ENCODE data around the gene PDE4D. TPM values are rescaled to one million over a fixed set of nuclear protein-coding genes. Genes with fewer than 3 reads are reported as not detected.

PDE4D gene
- total RNA-seq, 1 donor from 2014 or later = 47.7 TPM

GRCh38 chr5:59157068-59157467 is 736.5 kb downstream of the PDE4D start:
- intact Hi-C loops (cut with micrococcal nuclease) = no loop called here
- Mint-ChIP-seq H3K9me3 (no peaks in the 10 kb centered on the region), H3K27ac (no peak overlapping the region), H3K27me3 (no peaks in the 10 kb centered on the region), H3K4me1 (peaks cover 11% of the 10 kb centered on the region), H3K36me3 (ENCODE audit: low read depth) (no peaks in the 10 kb centered on the region), H3K4me3 (no peak overlapping the region)
- peak; percentile 28 for DNase-seq

DNA sequence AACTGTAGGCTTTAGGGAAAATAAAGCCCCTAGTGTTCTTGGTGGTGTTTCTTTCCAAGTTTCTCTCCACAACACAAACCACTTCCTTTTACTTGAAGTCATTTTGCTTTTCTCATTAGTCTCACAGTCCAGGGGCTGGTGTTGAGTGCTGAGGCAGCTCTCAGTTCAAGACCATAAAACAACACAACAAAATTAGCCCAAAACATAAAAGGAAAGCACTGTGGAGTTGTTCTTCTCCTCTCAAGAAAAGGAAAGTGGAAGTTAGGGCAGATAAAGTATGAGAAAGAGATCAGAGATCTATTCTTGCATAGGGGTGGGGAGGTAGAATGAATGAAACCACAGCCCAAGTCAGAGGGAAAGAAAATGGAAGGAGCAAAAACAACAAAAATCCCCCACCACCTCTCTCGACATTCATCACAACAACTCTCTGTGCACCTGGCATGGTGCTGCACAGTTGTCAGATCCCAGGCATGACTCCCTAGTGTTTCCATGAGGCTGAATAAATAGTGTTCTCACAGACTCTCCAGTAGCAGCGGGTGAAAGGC is 740.8 kb downstream of the PDE4D start:
- H3K4me3 Mint-ChIP-seq = no peak overlapping the region
- H3K4me1 Mint-ChIP-seq = peaks cover 3% of the 10 kb centered on the region

DNA sequence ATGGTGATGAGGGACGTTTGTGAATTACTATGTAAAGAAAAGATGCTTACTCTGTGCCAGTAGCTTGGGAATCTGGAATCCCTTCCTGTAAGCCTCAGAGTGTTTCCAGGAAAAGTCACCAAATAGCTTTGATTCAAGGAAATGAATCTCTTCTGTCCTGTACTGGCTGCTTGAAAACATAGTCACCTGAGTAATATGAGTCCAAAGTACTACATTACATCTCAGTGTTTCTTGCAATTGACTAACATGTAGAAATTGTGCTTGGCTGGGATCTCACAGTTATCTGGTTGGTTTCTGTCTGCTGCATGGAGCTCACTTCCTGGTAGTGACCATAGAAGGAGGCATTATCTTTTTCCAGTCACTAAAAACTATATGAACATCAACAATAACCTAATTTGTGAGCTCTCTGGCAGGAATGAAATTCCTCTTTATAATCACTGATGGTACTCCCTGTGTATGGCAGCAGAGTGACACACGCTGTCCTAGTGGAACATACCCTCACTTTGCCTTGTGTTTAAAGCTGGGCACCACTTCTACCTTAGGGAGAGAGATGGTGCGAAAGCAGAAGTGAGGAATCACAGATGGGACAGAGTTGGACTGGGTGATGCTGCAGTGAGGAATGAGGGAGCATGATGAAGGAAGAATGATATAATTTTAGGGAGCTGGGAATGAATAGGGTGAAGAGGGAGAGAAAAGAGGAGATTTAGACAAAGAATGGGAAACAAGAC is 742.2 kb downstream of the PDE4D start:
- intact Hi-C loops (cut with micrococcal nuclease) = no loop called here

More for the DNA sequence above, 740.8 kb downstream of the PDE4D start:
- peak; percentile 76 for DNase-seq
- intact Hi-C loops (cut with micrococcal nuclease) = loop anchor here (1.0 kb wide), 2 partner anchors 25 to 53 kb away; no protein-coding TSS in a partner anchor
- H3K27me3 Mint-ChIP-seq = no peaks in the 10 kb centered on the region
- H3K27ac Mint-ChIP-seq = no peak overlapping the region
- no peaks in the 10 kb centered on the region for H3K9me3 Mint-ChIP-seq
- peaks cover 4% of the 10 kb centered on the region for H3K36me3 Mint-ChIP-seq (ENCODE audit: low read depth)

DNA sequence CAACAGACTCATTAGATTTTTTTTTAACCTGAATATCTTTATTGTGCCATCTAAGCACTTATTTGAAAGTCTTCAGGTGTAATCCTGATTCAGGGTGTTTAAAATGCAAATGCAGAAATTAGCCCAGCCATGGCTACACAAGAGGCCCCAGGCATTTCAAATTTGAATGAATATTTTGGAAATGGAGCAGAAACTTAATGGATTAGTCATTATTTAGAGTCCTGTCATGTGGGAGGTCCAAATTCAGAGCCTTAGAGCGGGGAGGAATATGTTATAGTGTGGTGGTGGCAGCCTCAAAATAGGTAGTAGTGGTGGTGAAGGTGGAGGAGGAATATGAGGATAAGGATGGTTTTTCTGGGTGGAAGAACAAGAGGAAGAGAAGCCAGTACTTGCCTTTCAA is 743.7 kb downstream of the PDE4D start:
- intact Hi-C loops (cut with micrococcal nuclease) = no loop called here
- peaks cover 4% of the 10 kb centered on the region for H3K36me3 Mint-ChIP-seq (ENCODE audit: low read depth)
- peak; percentile 45 for DNase-seq
- no peak overlapping the region for H3K27ac Mint-ChIP-seq
- H3K27me3 Mint-ChIP-seq = no peaks in the 10 kb centered on the region
- no peaks in the 10 kb centered on the region for H3K9me3 Mint-ChIP-seq
- H3K4me3 Mint-ChIP-seq = no peak overlapping the region
- H3K4me1 Mint-ChIP-seq = peaks cover 6% of the 10 kb centered on the region

More for the DNA sequence above, 742.2 kb downstream of the PDE4D start:
- peak overlapping the region; percentile 68 for H3K27ac Mint-ChIP-seq
- peaks cover 4% of the 10 kb centered on the region for H3K36me3 Mint-ChIP-seq (ENCODE audit: low read depth)
- H3K9me3 Mint-ChIP-seq = no peaks in the 10 kb centered on the region
- peak overlapping the region; percentile 38 for H3K4me3 Mint-ChIP-seq
- DNase-seq = peak; percentile 59
- peaks cover 6% of the 10 kb centered on the region for H3K4me1 Mint-ChIP-seq
- H3K27me3 Mint-ChIP-seq = no peaks in the 10 kb centered on the region

DNA sequence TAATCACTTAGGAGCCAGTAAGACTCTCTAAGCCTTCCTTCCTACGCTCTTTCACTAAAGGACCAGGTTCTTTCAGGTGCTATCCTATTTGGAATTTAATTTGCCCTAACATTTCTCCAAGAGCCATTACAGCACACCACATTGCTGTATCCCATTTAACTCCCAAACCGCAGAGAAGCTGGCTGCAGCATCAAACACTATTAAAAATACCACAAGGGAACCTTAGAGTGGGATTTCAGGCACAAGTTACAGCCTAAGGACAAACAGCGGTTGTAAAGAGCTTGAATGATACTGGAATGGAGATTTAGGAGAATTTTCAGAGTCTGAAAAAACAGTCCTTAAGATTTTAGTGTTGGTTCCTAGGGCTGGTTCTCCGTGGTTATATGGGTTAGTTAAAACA is 744.3 kb downstream of the PDE4D start:
- intact Hi-C loops (cut with micrococcal nuclease) = no loop called here
- DNase-seq = peak; percentile 33
- H3K9me3 Mint-ChIP-seq = no peaks in the 10 kb centered on the region
- H3K27ac Mint-ChIP-seq = no peak overlapping the region
- H3K27me3 Mint-ChIP-seq = no peaks in the 10 kb centered on the region
- peaks cover 6% of the 10 kb centered on the region for H3K4me1 Mint-ChIP-seq
- H3K4me3 Mint-ChIP-seq = no peak overlapping the region
- H3K36me3 Mint-ChIP-seq (ENCODE audit: low read depth) = peaks cover 4% of the 10 kb centered on the region

DNA sequence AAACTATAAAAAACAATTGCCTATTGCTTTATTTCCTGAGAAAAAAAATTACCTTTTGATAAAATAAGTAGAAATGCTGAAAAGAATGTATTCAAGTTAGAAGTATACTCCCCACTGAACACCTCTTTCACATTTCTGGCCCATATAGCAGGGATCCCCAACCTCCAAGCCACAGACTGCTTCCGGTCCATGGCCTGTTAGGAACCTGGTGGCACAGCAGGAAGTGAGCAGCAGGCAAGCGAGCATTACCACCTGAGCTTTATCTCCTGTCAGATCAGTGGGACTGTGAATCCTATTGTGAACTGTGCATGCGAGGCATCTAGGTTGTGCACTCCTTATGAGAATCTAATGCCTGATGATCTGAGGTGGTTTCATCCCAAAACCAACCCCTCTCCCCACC is 746.8 kb downstream of the PDE4D start:
- intact Hi-C loops (cut with micrococcal nuclease) = no loop called here
- Mint-ChIP-seq H3K4me1 (peaks cover 6% of the 10 kb centered on the region), H3K9me3 (no peaks in the 10 kb centered on the region), H3K27me3 (no peaks in the 10 kb centered on the region), H3K4me3 (no peak overlapping the region), H3K27ac (no peak overlapping the region), H3K36me3 (ENCODE audit: low read depth) (peaks cover 4% of the 10 kb centered on the region)
- peak; percentile 66 for DNase-seq

DNA sequence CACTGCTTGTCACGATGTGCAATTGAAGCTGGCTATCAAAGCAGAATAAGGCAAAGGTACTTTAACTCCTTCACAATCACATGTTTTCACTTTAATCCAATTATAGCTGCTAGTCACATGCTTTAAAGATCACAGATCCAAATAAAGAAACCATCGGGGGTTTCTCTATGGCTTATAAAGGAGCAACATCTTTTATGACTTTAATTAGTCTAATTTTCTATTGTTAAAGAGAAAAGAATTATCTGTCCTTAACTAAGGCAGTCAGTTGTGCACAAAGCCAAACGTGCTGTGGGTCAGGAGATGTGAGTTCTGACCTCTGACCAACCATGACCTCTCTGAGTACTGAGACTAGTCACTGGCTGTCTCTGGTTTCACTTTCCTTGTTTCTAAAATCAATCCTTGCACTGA is 749.6 kb downstream of the PDE4D start:
- Mint-ChIP-seq H3K4me3 (no peak overlapping the region), H3K9me3 (no peaks in the 10 kb centered on the region), H3K27me3 (no peaks in the 10 kb centered on the region), H3K27ac (no peak overlapping the region), H3K36me3 (ENCODE audit: low read depth) (peaks cover 3% of the 10 kb centered on the region), H3K4me1 (peaks cover 7% of the 10 kb centered on the region)
- intact Hi-C loops (cut with micrococcal nuclease) = no loop called here
- DNase-seq = peak; percentile 55

- no peak overlapping the region for H3K4me3 Mint-ChIP-seq
- no peaks in the 10 kb centered on the region for H3K27me3 Mint-ChIP-seq
- intact Hi-C loops (cut with micrococcal nuclease) = no loop called here
- H3K4me1 Mint-ChIP-seq = peaks cover 10% of the 10 kb centered on the region
- no peak for DNase-seq
- H3K9me3 Mint-ChIP-seq = no peaks in the 10 kb centered on the region
- H3K27ac Mint-ChIP-seq = no peak overlapping the region
- peaks cover 6% of the 10 kb centered on the region for H3K36me3 Mint-ChIP-seq (ENCODE audit: low read depth)
Measured at GRCh38 chr5:59142927-59143326, 750.6 kb downstream of the PDE4D start.

DNA sequence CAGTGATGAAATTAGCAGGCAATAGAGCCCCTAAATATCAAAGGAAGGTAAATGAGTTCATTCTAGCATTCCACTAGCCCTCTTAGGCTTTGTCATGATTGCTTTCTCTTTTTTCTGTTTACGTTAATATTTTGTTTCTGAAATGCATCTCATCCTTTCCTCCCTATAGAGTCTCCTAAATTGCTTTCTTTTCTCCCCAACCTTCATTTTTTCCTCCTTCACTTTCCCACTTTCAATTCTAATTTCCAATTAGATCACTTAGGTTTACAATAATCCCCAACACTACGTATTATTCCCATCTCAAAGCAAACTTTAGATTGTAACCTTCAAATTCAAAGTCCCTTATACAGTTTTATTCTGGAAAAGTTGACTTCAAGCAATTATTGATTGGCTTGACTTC is 751.4 kb downstream of the PDE4D start:
- no peaks in the 10 kb centered on the region for H3K27me3 Mint-ChIP-seq
- H3K4me3 Mint-ChIP-seq = no peak overlapping the region
- DNase-seq = no peak
- intact Hi-C loops (cut with micrococcal nuclease) = no loop called here
- H3K9me3 Mint-ChIP-seq = no peaks in the 10 kb centered on the region
- no peak overlapping the region for H3K27ac Mint-ChIP-seq
- H3K36me3 Mint-ChIP-seq (ENCODE audit: low read depth) = peaks cover 6% of the 10 kb centered on the region
- peaks cover 10% of the 10 kb centered on the region for H3K4me1 Mint-ChIP-seq

DNA sequence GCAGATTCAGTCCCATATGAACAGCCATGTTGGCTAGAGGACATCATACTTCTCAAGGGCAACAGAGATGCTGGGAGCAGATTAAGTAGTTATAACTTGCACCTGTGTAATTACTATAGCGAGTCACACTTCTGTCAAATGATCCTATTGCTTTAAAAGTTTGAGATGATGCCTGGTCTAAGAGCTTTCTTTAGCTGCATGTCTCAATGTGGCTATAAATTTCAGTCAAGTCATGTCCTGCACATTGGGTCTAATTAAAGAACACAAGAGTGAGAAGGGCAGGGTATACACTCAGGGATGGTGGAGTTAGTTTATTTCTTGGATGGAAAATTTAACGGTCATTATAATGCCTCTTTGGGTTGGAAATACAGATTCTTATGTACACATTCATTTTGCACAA is 753.4 kb downstream of the PDE4D start:
- intact Hi-C loops (cut with micrococcal nuclease) = no loop called here
- no peak overlapping the region for H3K27ac Mint-ChIP-seq
- H3K9me3 Mint-ChIP-seq = no peaks in the 10 kb centered on the region
- no peak for DNase-seq
- H3K36me3 Mint-ChIP-seq (ENCODE audit: low read depth) = peaks cover 6% of the 10 kb centered on the region
- no peaks in the 10 kb centered on the region for H3K27me3 Mint-ChIP-seq
- peaks cover 7% of the 10 kb centered on the region for H3K4me1 Mint-ChIP-seq
- H3K4me3 Mint-ChIP-seq = no peak overlapping the region

DNA sequence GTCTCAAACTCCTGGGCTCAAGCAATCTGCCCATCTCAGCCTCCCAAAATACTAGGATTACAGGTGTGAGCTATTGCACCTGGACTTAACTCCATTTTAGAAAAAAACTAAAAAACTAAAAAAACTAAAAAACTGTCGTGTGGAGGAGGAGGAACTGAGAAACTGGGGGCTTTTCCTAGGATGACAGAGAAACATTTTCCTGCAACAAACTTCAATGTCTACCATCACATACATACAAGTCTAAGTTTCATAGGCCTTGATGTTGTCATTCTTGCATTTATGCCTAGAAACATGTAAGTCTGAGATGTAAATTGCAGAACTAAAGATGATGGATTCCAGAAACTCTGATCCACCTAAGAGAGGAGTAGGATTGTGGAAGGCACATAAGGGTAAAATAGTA is 753.8 kb downstream of the PDE4D start:
- intact Hi-C loops (cut with micrococcal nuclease) = no loop called here
- no peaks in the 10 kb centered on the region for H3K9me3 Mint-ChIP-seq
- H3K4me3 Mint-ChIP-seq = no peak overlapping the region
- H3K27ac Mint-ChIP-seq = no peak overlapping the region
- no peaks in the 10 kb centered on the region for H3K27me3 Mint-ChIP-seq
- peaks cover 6% of the 10 kb centered on the region for H3K36me3 Mint-ChIP-seq (ENCODE audit: low read depth)
- DNase-seq = no peak
- H3K4me1 Mint-ChIP-seq = peaks cover 9% of the 10 kb centered on the region

DNA sequence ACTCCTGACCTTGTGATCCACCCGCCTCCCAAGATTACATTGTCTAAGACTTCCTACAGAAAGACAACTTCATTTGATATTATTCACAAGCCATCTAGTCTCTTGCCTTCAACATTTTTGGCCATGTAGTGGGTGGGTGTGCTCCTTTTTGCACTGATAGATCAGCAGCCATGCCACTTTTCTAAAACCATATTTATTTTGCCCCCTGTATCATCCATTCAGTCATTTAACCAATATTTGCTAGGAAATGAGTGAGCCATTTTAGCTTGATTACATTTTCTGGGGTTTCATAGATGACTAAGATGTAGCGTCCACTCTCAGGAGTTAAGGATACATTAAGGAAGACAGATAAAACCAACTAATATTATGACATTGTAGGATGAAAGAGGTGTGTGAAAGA is 755.0 kb downstream of the PDE4D start:
- Mint-ChIP-seq H3K4me3 (no peak overlapping the region), H3K36me3 (ENCODE audit: low read depth) (peaks cover 8% of the 10 kb centered on the region), H3K27ac (no peak overlapping the region), H3K9me3 (peaks cover 5% of the 10 kb centered on the region), H3K4me1 (peaks cover 17% of the 10 kb centered on the region), H3K27me3 (no peaks in the 10 kb centered on the region)
- intact Hi-C loops (cut with micrococcal nuclease) = no loop called here
- no peak for DNase-seq

DNA sequence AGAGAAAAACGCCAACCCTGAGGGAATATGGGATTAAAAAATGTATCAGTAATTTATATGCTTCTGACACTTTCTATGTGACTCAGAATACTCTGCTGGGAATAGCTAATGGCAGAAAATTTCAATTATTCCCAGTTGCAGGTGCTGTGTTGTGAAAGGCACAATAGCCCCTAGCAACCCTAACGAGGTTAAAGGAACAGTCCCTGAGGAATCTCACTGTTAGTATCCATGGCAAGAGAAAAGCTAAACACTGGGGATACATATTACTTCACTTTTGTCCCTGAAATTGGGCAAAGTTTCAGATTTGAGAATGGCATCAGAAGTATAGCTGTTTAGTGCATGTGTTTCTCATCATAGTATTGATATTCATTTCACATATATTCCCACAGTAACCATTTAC is 755.7 kb downstream of the PDE4D start:
- H3K27ac Mint-ChIP-seq = no peak overlapping the region
- H3K9me3 Mint-ChIP-seq = peaks cover 10% of the 10 kb centered on the region
- DNase-seq = no peak
- H3K36me3 Mint-ChIP-seq (ENCODE audit: low read depth) = peaks cover 8% of the 10 kb centered on the region
- H3K27me3 Mint-ChIP-seq = no peaks in the 10 kb centered on the region
- no peak overlapping the region for H3K4me3 Mint-ChIP-seq
- H3K4me1 Mint-ChIP-seq = peaks cover 20% of the 10 kb centered on the region
- intact Hi-C loops (cut with micrococcal nuclease) = no loop called here

DNA sequence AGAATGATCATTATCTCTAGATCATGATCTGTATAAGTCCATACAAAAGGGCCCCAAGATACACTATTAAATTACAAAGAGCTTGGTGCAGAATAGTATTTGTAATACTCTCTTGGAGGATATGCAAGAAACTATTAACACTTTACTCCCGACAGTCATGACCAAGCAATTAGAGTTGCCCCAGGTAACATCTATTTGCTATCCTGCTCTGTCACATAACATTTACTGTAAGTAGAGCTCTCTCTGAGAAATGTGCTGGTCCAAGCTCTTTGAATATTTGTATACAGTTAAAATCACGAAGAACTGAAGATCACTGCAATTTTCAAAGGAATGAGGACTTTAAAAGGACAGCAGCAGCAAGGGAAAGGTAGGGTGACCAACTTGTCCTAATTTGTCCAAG is 757.0 kb downstream of the PDE4D start:
- intact Hi-C loops (cut with micrococcal nuclease) = no loop called here
- no peak for DNase-seq
- no peaks in the 10 kb centered on the region for H3K27me3 Mint-ChIP-seq
- no peak overlapping the region for H3K4me3 Mint-ChIP-seq
- peaks cover 10% of the 10 kb centered on the region for H3K9me3 Mint-ChIP-seq
- H3K27ac Mint-ChIP-seq = no peak overlapping the region
- peaks cover 28% of the 10 kb centered on the region for H3K4me1 Mint-ChIP-seq
- peaks cover 8% of the 10 kb centered on the region for H3K36me3 Mint-ChIP-seq (ENCODE audit: low read depth)

Measured in activated CD4-positive, alpha-beta T cell treated with anti-CD3 and anti-CD28 coated beads, Interleukin-2, amount 10 ng/mL, durations not matched to agents 24 days and 14 days (primary cell).